KMS-11 (cell line): ENCODE results near the gene DNMT1.

Experiments
- H2AFZ ChIP-seq: fragments of 200-600 bp; sonication (generic); 2 replicates; pipeline ENCODE4 v1.6.1; 2016; ENCODE audit warnings: antibody characterized with exemption, mixed run types, low read depth
- H3K27ac ChIP-seq: fragments of 200-600 bp; sonication (generic); 2 replicates; pipeline ENCODE4 v1.6.1; 2016; ENCODE audit warnings: mild to moderate bottlenecking, mixed run types
- H3K27me3 ChIP-seq: fragments of 200-600 bp; sonication (generic); 2 replicates; pipeline ENCODE4 v1.6.1; 2017; ENCODE audit warnings: mild to moderate bottlenecking, low read depth, mixed run types, moderate library complexity; ENCODE audit not compliant: insufficient read depth
- H3K36me3 ChIP-seq: fragments of 200-600 bp; sonication (generic); 2 replicates; pipeline ENCODE4 v1.6.1; 2017; ENCODE audit warnings: mild to moderate bottlenecking, mixed run types; ENCODE audit not compliant: insufficient read depth
- H3K4me1 ChIP-seq: fragments of 200-600 bp; sonication (generic); 2 replicates; pipeline ENCODE4 v1.6.1; 2016; ENCODE audit warnings: mild to moderate bottlenecking, low read depth, mixed run types; ENCODE audit not compliant: poor library complexity, severe bottlenecking
- H3K4me2 ChIP-seq: fragments of 200-600 bp; sonication (generic); 2 replicates; pipeline ENCODE4 v1.7.0; 2016; ENCODE audit warnings: mild to moderate bottlenecking, mixed run types
- H3K4me3 ChIP-seq: fragments of 200-600 bp; sonication (generic); IDR thresholded peaks from 2 replicates; pipeline ENCODE4 v1.6.1; 2017; ENCODE audit warnings: low read depth, low read length, mixed read lengths; ENCODE audit not compliant: insufficient read depth
- H3K79me2 ChIP-seq: fragments of 200-600 bp; sonication (generic); 2 replicates; pipeline ENCODE4 v1.6.1; 2016; ENCODE audit warnings: low read depth, mixed run types; ENCODE audit not compliant: insufficient read depth
- H3K9ac ChIP-seq: fragments of 200-600 bp; sonication (generic); 2 replicates; pipeline ENCODE4 v1.6.1; 2016; ENCODE audit warnings: mild to moderate bottlenecking, mixed run types
- H4K20me1 ChIP-seq: fragments of 200-600 bp; sonication (generic); 2 replicates; pipeline ENCODE4 v1.6.1; 2016; ENCODE audit warnings: mild to moderate bottlenecking, mixed run types; ENCODE audit not compliant: insufficient read depth
- TF ChIP-seq, protein P1 (sequence below): fragments of 200-600 bp; sonication (generic); conservative IDR thresholded peaks from 2 replicates; pipeline ENCODE4 v1.6.1; 2017; ENCODE audit warnings: low read depth, mild to moderate bottlenecking, antibody characterized with exemption, low read length, moderate library complexity, mixed read lengths

Gene DNMT1

DNA sequence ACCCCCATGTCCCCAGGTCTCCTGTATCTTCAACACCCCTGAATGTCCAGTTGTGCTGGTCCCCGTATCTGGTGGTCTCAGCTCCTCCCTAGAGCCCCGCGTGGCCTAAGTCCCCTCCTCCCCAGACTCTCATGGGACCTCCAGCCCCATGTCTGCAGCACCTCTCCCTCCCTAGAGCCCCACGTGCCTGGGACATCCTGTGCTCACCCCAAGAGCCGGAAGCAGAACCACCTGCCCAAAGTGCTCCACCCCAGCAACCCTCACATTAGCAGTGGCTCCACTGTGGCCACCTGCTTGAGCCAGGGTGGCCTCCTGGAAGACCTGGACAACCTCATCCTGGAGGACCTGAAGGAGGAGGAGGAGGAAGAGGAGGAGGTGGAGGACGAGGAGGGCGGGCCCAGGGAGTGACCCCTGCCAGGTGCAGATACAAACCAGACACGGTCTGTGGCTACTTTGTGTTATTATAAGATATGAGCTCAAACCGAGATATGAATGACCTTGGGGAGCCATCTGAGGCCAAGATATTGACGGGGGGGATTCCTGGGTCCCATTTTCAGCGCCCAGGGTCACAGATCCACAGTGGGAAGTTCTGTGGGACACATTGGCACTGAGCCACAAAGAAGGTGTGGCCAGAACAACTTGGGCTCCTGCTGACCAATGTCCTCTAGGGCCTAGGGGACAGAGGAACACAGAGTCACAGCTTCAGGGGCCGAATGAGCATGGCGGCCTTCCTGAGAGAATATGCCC, 102.7 kb downstream of the DNMT1 start:
- Histone ChIP-seq H4K20me1 (no peaks in the 10 kb centered on the region), H3K9ac (no peak overlapping the region), H2AFZ (no peak overlapping the region), H3K79me2 (no peaks in the 10 kb centered on the region), H3K4me3 (no peak overlapping the region), H3K4me1 (peaks cover 11% of the 10 kb centered on the region), H3K4me2 (no peak overlapping the region), H3K36me3 (no peaks in the 10 kb centered on the region), H3K27ac (no peak overlapping the region), H3K27me3 (no peaks in the 10 kb centered on the region)
- TF ChIP-seq, protein P1, sequence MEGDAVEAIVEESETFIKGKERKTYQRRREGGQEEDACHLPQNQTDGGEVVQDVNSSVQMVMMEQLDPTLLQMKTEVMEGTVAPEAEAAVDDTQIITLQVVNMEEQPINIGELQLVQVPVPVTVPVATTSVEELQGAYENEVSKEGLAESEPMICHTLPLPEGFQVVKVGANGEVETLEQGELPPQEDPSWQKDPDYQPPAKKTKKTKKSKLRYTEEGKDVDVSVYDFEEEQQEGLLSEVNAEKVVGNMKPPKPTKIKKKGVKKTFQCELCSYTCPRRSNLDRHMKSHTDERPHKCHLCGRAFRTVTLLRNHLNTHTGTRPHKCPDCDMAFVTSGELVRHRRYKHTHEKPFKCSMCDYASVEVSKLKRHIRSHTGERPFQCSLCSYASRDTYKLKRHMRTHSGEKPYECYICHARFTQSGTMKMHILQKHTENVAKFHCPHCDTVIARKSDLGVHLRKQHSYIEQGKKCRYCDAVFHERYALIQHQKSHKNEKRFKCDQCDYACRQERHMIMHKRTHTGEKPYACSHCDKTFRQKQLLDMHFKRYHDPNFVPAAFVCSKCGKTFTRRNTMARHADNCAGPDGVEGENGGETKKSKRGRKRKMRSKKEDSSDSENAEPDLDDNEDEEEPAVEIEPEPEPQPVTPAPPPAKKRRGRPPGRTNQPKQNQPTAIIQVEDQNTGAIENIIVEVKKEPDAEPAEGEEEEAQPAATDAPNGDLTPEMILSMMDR, result no peak

DNA sequence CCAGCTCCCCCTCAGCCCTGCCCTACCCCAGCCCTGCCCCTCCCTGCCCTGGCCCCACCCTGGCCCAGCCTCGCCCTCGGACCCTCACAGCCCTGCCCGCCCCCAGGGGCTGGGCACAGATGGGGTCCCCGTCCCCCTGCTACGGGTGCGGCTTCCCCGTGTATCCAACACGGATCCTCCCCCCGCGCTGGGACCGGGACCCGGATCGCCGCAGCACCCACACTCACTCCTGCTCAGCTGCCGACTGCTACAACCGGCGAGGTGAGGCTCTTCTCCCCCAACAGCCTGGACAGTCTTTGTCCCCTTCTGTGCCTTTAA, 103.4 kb downstream of the DNMT1 start:
- H3K36me3 ChIP-seq, result no peaks in the 10 kb centered on the region
- no peak overlapping the region for H3K9ac ChIP-seq
- no peaks in the 10 kb centered on the region for H3K79me2 ChIP-seq
- no peaks in the 10 kb centered on the region for H4K20me1 ChIP-seq
- TF ChIP-seq, protein P1, result no peak
- H3K27me3 ChIP-seq, result no peaks in the 10 kb centered on the region
- no peak overlapping the region for H3K4me2 ChIP-seq
- no peak overlapping the region for H3K27ac ChIP-seq
- no peak overlapping the region for H2AFZ ChIP-seq
- H3K4me1 ChIP-seq, result peaks cover 7% of the 10 kb centered on the region
- no peak overlapping the region for H3K4me3 ChIP-seq

DNA sequence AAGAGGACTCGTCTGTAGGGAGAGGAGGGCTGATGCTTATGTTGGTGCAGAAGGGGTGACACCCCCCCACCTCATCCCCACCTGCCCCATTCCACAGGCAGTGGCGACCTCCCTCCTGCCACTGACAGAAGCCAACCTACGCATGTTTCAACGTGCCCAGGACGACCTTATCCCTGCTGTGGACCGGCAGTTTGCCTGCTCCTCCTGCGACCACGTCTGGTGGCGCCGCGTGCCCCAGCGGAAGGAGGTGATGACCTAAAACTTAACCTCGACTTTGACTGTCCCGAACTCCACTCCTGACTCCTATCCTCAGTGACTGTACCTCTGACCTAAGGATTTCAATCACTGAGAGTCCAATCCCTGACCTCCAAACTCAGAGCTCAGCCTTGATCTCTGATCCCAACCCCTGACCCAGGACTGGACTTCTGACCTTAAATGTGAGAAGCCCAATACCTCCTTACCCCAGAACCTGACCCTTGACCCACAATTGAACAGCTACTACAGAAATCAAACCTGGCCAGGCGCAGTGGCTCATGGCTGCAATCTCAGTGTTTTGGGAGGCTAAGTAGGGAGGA, 104.9 kb downstream of the DNMT1 start:
- no peak overlapping the region for H3K4me3 ChIP-seq
- no peak overlapping the region for H2AFZ ChIP-seq
- H3K36me3 ChIP-seq, result no peaks in the 10 kb centered on the region
- no peaks in the 10 kb centered on the region for H4K20me1 ChIP-seq
- no peak overlapping the region for H3K4me2 ChIP-seq
- TF ChIP-seq, protein P1, result no peak
- no peaks in the 10 kb centered on the region for H3K79me2 ChIP-seq
- peaks cover 5% of the 10 kb centered on the region; the same call in 1 of the 2 replicates for H3K27me3 ChIP-seq
- no peaks in the 10 kb centered on the region for H3K4me1 ChIP-seq
- no peak overlapping the region for H3K9ac ChIP-seq
- no peak overlapping the region for H3K27ac ChIP-seq

DNA sequence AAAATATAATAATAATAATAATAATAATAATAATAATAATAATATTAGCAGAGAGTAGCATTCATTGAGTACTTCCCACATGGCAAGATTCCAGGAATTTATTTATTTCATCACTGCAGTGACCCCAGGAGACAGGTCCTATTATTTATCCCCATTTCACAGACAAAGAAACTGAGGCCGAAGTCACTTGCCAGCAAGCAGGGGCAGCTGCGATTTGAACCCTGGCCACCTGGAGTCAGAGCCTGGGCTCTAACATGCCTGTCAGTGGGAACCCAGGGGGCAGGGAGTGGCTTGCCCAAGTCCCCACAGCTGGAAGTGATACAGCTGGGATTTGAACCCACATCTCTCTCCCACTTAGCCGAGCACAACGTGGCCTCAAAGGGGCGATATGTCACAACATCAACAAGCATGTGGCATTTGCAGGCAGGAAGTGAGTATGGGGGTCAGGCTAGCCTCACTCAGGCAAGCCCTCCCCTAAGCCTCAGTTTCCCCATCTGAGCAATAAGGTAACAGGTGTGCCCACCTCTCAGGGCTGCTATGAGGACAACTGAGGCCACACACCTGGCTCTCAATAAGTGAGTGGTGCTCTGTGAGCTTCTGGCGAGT, 105.7 kb downstream of the DNMT1 start:
- H3K4me1 ChIP-seq, result no peaks in the 10 kb centered on the region
- H3K4me2 ChIP-seq, result no peak overlapping the region
- no peaks in the 10 kb centered on the region for H3K79me2 ChIP-seq
- peaks cover 7% of the 10 kb centered on the region; the same call in 1 of the 2 replicates for H3K27me3 ChIP-seq
- no peak overlapping the region for H2AFZ ChIP-seq
- H4K20me1 ChIP-seq, result no peaks in the 10 kb centered on the region
- no peak overlapping the region for H3K4me3 ChIP-seq
- no peak overlapping the region for H3K27ac ChIP-seq
- H3K36me3 ChIP-seq, result no peaks in the 10 kb centered on the region
- H3K9ac ChIP-seq, result no peak overlapping the region
- TF ChIP-seq, protein P1, result no peak
